ENCODE measurements around the gene MYLK4. TPM values are rescaled to one million over a fixed set of nuclear protein-coding genes. Genes with fewer than 3 reads are reported as not detected.

The MYLK4 gene
- polyA plus RNA-seq, 3 donors = 0.04 to 0.45 (median 0.08) TPM

DNA sequence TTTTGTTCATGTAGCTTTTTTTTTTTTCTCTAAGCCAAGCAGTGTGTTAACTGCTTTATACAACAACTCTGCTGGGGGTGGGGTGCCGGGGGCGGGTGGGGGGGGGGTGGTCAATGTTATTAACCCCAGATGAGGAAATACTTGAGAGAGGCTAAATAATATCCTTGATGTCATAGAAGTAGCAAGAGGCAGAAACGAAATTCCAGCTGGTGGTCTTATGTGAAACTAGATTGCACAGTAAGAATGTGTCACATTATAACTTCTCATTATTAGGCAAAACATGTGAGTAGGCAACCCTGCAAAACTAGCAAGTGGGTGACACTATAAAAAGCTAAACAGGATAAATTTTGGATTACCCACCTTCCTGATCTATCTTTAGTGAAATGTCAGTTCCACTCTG, 12.8 kb downstream of the MYLK4 start:
- Mint-ChIP-seq H3K9me3 (no peaks in the 10 kb centered on the region), H3K27me3 (ENCODE audit: low read depth in 3 of 3) (peaks cover 0 to 4% (median 0%) of the 10 kb centered on the region in 3 donors), H3K4me1 (peaks cover 32% of the 10 kb centered on the region), H3K36me3 (no peaks in the 10 kb centered on the region), H3K4me3 (no peak overlapping the region), H3K27ac (peak overlapping the region in 5 of 7 donors; percentile 42 to 71 (median 60))
- no peaks in the 10 kb centered on the region for H4K20me1 ChIP-seq (ENCODE audit: insufficient read depth, low read length)
- H3K4me2 ChIP-seq (replicated peaks; ENCODE audit: extremely low read depth, low read length, poor library complexity, severe bottlenecking) = no peak overlapping the region
- no peak overlapping the region for H3K27ac ChIP-seq (ENCODE audit: low read depth in 1 of 2, low read length in 2 of 2)
- peaks cover 14% of the 10 kb centered on the region in 2 donors for H3K4me1 ChIP-seq (ENCODE audit: control insufficient read depth in 1 of 2, insufficient read depth in 2 of 2, low read length in 2 of 2)
- peak in 1 of 3 donors; percentile 55 for DNase-seq
- intact Hi-C loops (cut with micrococcal nuclease) = loop anchor here in 1 of 2 donors (10.0 kb wide), 1 partner anchor 203 kb away; no protein-coding TSS in a partner anchor
- H3K27me3 ChIP-seq (ENCODE audit: control insufficient read depth in 2 of 2, insufficient read depth in 2 of 2, low read length in 2 of 2) = no peaks in the 10 kb centered on the region
- H3K9ac ChIP-seq (ENCODE audit: insufficient read depth, low read length, poor library complexity, severe bottlenecking) = no peak overlapping the region
- TF ChIP-seq, protein P1, sequence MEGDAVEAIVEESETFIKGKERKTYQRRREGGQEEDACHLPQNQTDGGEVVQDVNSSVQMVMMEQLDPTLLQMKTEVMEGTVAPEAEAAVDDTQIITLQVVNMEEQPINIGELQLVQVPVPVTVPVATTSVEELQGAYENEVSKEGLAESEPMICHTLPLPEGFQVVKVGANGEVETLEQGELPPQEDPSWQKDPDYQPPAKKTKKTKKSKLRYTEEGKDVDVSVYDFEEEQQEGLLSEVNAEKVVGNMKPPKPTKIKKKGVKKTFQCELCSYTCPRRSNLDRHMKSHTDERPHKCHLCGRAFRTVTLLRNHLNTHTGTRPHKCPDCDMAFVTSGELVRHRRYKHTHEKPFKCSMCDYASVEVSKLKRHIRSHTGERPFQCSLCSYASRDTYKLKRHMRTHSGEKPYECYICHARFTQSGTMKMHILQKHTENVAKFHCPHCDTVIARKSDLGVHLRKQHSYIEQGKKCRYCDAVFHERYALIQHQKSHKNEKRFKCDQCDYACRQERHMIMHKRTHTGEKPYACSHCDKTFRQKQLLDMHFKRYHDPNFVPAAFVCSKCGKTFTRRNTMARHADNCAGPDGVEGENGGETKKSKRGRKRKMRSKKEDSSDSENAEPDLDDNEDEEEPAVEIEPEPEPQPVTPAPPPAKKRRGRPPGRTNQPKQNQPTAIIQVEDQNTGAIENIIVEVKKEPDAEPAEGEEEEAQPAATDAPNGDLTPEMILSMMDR (IDR thresholded peaks at IDR 0.05) = no peak
- no peak overlapping the region for H2AFZ ChIP-seq (ENCODE audit: insufficient read depth, low read depth, low read length, poor library complexity, severe bottlenecking)
- no peaks in the 10 kb centered on the region for H3K36me3 ChIP-seq (replicated peaks in 1 of 2; ENCODE audit: control insufficient read depth in 1 of 2, insufficient read depth in 2 of 2, low read length in 2 of 2)
- no peaks in the 10 kb centered on the region for H3K9me3 ChIP-seq (replicated peaks in 1 of 2; ENCODE audit: control insufficient read depth in 1 of 2, insufficient read depth in 1 of 2, low read length in 2 of 2)
- no peaks in the 10 kb centered on the region for H3K79me2 ChIP-seq (ENCODE audit: insufficient read depth, low read length)
- no peak overlapping the region for H3K4me3 ChIP-seq (replicated peaks in 1 of 3; ENCODE audit: low read depth in 2 of 3, low read length in 3 of 3)
- WGBS (ENCODE audit: insufficient coverage) = no CpG with 5 or more reads among the region's 3 CpGs

DNA sequence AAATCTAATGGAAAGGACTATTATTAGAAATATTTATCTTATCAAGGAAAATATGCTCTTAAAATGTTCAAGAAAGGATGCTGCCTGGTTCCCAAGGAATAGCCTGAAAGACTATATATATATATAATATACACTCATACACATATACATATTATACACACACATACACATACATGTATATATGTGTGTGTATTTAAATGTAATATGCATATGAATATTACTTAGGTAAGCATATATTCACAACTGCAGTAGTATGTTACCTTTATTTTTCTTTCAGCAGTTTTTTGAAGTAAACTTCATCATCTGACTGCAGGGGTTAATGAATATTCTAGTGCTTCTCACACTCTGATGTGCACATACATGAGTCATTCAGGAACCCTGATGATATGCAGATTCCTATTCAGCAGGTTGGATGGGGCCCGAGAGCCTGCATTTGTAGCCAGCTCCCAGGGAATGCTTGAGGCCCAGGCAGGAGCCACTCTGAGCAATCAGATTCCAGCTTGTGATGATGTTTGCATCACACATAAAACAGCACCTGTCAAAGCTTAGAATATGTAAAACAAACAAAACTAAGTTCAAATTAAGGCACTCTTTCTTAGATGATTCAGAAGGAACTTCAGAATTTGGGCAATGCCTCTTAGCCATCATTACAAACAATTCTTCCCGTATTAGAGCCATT, 16.1 kb downstream of the MYLK4 start:
- Histone ChIP-seq H2AFZ (ENCODE audit: insufficient read depth, low read depth, low read length, poor library complexity, severe bottlenecking) (no peak overlapping the region), H3K4me1 (ENCODE audit: control insufficient read depth in 1 of 2, insufficient read depth in 2 of 2, low read length in 2 of 2) (peaks cover 18 to 19% of the 10 kb centered on the region in 2 donors), H3K4me2 (replicated peaks; ENCODE audit: extremely low read depth, low read length, poor library complexity, severe bottlenecking) (no peak overlapping the region), H4K20me1 (ENCODE audit: insufficient read depth, low read length) (no peaks in the 10 kb centered on the region), H3K9me3 (replicated peaks in 1 of 2; ENCODE audit: control insufficient read depth in 1 of 2, insufficient read depth in 1 of 2, low read length in 2 of 2) (no peaks in the 10 kb centered on the region), H3K4me3 (replicated peaks in 1 of 3; ENCODE audit: low read depth in 2 of 3, low read length in 3 of 3) (no peak overlapping the region), H3K27me3 (ENCODE audit: control insufficient read depth in 2 of 2, insufficient read depth in 2 of 2, low read length in 2 of 2) (no peaks in the 10 kb centered on the region), H3K79me2 (ENCODE audit: insufficient read depth, low read length) (no peaks in the 10 kb centered on the region), H3K9ac (ENCODE audit: insufficient read depth, low read length, poor library complexity, severe bottlenecking) (no peak overlapping the region), H3K27ac (ENCODE audit: low read depth in 1 of 2, low read length in 2 of 2) (peak overlapping the region in 1 of 2 donors; percentile 87), H3K36me3 (replicated peaks in 1 of 2; ENCODE audit: control insufficient read depth in 1 of 2, insufficient read depth in 2 of 2, low read length in 2 of 2) (no peaks in the 10 kb centered on the region)
- intact Hi-C loops (cut with micrococcal nuclease) = loop anchor here in 1 of 2 donors (10.0 kb wide), 1 partner anchor 200 kb away; no protein-coding TSS in a partner anchor
- Mint-ChIP-seq H3K36me3 (no peaks in the 10 kb centered on the region), H3K27ac (peak overlapping the region; percentile 69 to 97 (median 94)), H3K27me3 (ENCODE audit: low read depth in 3 of 3) (peaks cover 0 to 3% (median 1%) of the 10 kb centered on the region in 3 donors), H3K4me3 (no peak overlapping the region), H3K4me1 (peaks cover 37% of the 10 kb centered on the region), H3K9me3 (no peaks in the 10 kb centered on the region)
- DNase-seq = peak; percentile 31 to 76 (median 61)
- TF ChIP-seq, protein P1 (IDR thresholded peaks at IDR 0.05) = no peak
- 83% methylated on average over 1 of the region's 2 CpGs for WGBS (ENCODE audit: insufficient coverage)
